Activated CD8-positive, alpha-beta T cell treated with anti-CD3 and anti-CD28 coated beads for 36 hours (primary cell): ENCODE data around the gene C10orf90. TPM values are rescaled to one million over a fixed set of nuclear protein-coding genes. Genes with fewer than 3 reads are reported as not detected.

Experiments
- ATAC-seq: fragments of 200-7000 bp; cut with Tn5 transposase; one replicate; pipeline ENCODE4 v1.10.0; 2021; ENCODE audit warnings: mild to moderate bottlenecking, moderate library complexity
- CTCF ChIA-PET: fragments of 350-600 bp; sonication (Branson Sonifier 250); formaldehyde crosslinking; loops from one replicate; lab custom pipeline; 2021; ENCODE audit warnings: antibody characterized with exemption; lab: Charles Lee
- POLR2A ChIA-PET: fragments of 350-600 bp; sonication (Branson Sonifier 250); formaldehyde crosslinking; loops from one replicate; lab custom pipeline; 2021; ENCODE audit warnings: antibody characterized with exemption; lab: Charles Lee
- DNase-seq: peaks from one replicate; pipeline ENCODE4 v3.0.0-alpha.2; 2020
- H3K27ac Mint-ChIP-seq: one replicate; pipeline ENCODE4 v1.8.0; 2021; ENCODE audit warnings: mild to moderate bottlenecking, mixed read lengths
- H3K27me3 Mint-ChIP-seq: one replicate; pipeline ENCODE4 v1.8.0; 2021; ENCODE audit warnings: mixed read lengths
- H3K36me3 Mint-ChIP-seq: one replicate; pipeline ENCODE4 v1.8.0; 2021; ENCODE audit warnings: low read depth, mixed read lengths
- H3K4me1 Mint-ChIP-seq: one replicate; pipeline ENCODE4 v1.8.0; 2021; ENCODE audit warnings: low read depth, mixed read lengths
- H3K4me3 Mint-ChIP-seq: one replicate; pipeline ENCODE4 v1.8.0; 2021; ENCODE audit warnings: mild to moderate bottlenecking, moderate library complexity, mixed read lengths
- H3K9me3 Mint-ChIP-seq: one replicate; pipeline ENCODE4 v1.8.0; 2021; ENCODE audit warnings: mixed read lengths
- CTCF ChIP-seq: fragments of 200-600 bp; IDR thresholded peaks from one replicate; pipeline ENCODE4 v1.8.0; 2022; ENCODE audit warnings: antibody characterized with exemption, mild to moderate bottlenecking
- intact Hi-C: fragments of 100-400 bp; cut with micrococcal nuclease; formaldehyde crosslinking; loops from one replicate; pipeline ENCODE4 v1.10.0; 2022
- total RNA-seq, 2 experiments: library from RNA; stranded (reverse); gene quantifications; one replicate each; pipeline ENCODE4 v1.2.3, GENCODE V29; 2021

The C10orf90 gene
- total RNA-seq, 2 experiments from 2014 or later, result not detected

DNA sequence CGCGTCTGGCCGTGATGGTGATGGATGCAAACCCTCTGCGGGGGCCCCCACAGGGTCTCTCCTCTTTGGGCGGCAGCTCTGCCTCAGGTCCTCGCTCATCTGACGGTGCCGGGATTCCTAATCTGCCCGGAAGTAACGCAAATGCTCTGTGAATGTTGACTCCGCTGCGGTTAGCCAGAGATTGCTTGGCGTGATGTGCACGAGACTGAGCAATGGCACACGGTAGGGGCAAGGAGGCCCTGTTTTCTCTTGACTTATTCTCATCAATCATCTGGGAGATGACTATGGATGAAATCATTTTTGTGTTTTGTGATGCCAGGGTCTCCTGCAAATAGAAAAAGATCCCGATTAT is 165.8 kb downstream of the C10orf90 start:
- H3K4me3 Mint-ChIP-seq, result no peak overlapping the region
- no peak for TF ChIP-seq CTCF
- no peaks in the 10 kb centered on the region for H3K4me1 Mint-ChIP-seq
- ATAC-seq (no peak), DNase-seq (no peak)
- intact Hi-C loops, result loop anchor here (5.0 kb wide), 1 partner anchor 522 kb away; no protein-coding TSS in a partner anchor
- no peaks in the 10 kb centered on the region for H3K36me3 Mint-ChIP-seq
- POLR2A ChIA-PET, result no interaction called here
- no peak overlapping the region for H3K27ac Mint-ChIP-seq
- no peaks in the 10 kb centered on the region for H3K27me3 Mint-ChIP-seq
- CTCF ChIA-PET, result no interaction called here
- H3K9me3 Mint-ChIP-seq, result no peaks in the 10 kb centered on the region

DNA sequence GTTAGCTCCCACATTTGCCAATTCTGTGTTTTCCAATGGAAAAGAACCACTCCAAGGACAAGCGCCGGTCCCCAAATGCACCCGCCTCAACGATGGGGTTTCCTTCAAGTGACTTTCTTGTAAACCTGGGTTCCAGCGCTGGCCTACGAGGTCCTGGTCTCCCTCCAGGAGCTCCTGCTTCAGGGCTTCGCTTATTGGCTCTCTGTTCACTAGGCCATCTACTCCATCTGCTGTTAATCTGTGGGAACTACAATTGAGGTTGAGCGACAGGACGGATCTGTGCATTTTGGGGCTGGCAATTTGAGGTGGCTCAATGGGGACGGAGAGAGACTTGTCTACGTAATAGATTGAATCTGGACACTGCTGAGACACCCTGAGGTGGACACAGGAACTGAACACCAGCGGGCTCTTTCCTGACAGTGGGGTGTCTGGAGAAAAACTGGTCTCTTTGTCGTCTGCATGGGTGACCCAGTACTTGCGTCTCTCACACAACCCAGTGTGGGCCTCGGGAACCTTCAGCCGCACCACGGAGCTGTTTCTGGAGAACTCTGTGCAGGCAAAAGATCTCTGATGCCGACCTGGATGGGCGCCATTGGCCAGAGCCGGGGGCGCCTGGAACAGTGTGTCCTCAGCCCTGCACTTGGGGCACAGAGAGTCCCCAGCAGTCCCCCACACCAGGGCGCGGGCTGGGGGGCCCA is 166.3 kb downstream of the C10orf90 start:
- ATAC-seq, result no peak

DNA sequence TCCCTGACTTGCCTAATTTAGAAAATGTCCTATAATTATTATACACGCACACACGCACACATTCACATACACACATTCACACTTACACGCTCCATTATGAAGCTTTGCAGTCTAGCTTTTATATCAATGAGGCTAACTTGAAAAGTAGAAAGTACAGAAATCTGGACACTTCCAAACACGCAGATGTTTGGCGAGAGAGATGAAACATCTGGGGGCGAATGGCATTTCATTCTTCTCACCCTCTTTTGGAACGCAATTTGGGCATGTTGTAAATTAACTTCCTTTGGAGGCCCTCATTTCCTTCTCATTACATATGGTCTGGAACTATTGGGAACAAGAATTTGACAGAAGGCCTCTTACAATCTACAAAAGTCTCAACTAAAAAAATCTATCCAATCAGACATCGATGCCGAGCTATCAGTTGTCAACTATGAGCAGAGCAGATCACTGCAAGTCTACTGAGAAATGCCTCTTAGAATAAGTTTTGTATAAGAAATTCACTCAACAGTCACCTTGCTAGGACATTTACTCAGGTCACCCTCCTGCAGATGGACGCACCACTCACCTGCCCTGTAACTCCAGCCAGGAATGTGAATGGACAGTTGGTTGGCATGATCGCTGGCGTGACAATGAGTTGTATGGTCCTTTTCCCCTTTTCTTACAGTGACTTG is 167.0 kb downstream of the C10orf90 start:
- CTCF ChIA-PET, result interaction anchor here (1.2 to 1.8 kb wide), 3 partner anchors 520 to 635 kb away, joined by 3 to 7 read pairs (median 4); no protein-coding TSS in a partner anchor
- no peak overlapping the region for H3K27ac Mint-ChIP-seq
- intact Hi-C loops, result loop anchor here (5.0 kb wide), 1 partner anchor 521 kb away; no protein-coding TSS in a partner anchor

More for the DNA sequence above, 166.3 kb downstream of the C10orf90 start:
- TF ChIP-seq CTCF, result no peak
- no peaks in the 10 kb centered on the region for H3K4me1 Mint-ChIP-seq
- POLR2A ChIA-PET, result no interaction called here
- H3K36me3 Mint-ChIP-seq, result no peaks in the 10 kb centered on the region
- no peaks in the 10 kb centered on the region for H3K9me3 Mint-ChIP-seq
- no peak for DNase-seq
- H3K27me3 Mint-ChIP-seq, result no peaks in the 10 kb centered on the region
- CTCF ChIA-PET, result interaction anchor here (1.2 to 1.8 kb wide), 3 partner anchors 521 to 635 kb away, joined by 3 to 7 read pairs (median 4); no protein-coding TSS in a partner anchor
- H3K4me3 Mint-ChIP-seq, result no peak overlapping the region
- intact Hi-C loops, result loop anchor here (5.0 kb wide), 1 partner anchor 522 kb away; no protein-coding TSS in a partner anchor
- H3K27ac Mint-ChIP-seq, result no peak overlapping the region

GRCh38 chr10:126502441-126502840 is 168.1 kb downstream of the C10orf90 start:
- ATAC-seq (no peak), DNase-seq (no peak)
- no peaks in the 10 kb centered on the region for H3K9me3 Mint-ChIP-seq
- no peaks in the 10 kb centered on the region for H3K4me1 Mint-ChIP-seq
- H3K36me3 Mint-ChIP-seq, result no peaks in the 10 kb centered on the region
- intact Hi-C loops, result loop anchor here (5.0 kb wide), 1 partner anchor 520 kb away; no protein-coding TSS in a partner anchor
- CTCF ChIA-PET, result interaction anchor here (1.8 kb wide), 1 partner anchor 634 kb away, joined by 4 read pairs; no protein-coding TSS in a partner anchor
- H3K27ac Mint-ChIP-seq, result no peak overlapping the region
- H3K27me3 Mint-ChIP-seq, result no peaks in the 10 kb centered on the region
- POLR2A ChIA-PET, result no interaction called here
- no peak for TF ChIP-seq CTCF
- no peak overlapping the region for H3K4me3 Mint-ChIP-seq

More for the DNA sequence above, 167.0 kb downstream of the C10orf90 start:
- POLR2A ChIA-PET, result no interaction called here
- Mint-ChIP-seq H3K27me3 (no peaks in the 10 kb centered on the region), H3K4me3 (no peak overlapping the region), H3K36me3 (no peaks in the 10 kb centered on the region), H3K4me1 (no peaks in the 10 kb centered on the region), H3K9me3 (no peaks in the 10 kb centered on the region)
- no peak for TF ChIP-seq CTCF
- ATAC-seq (no peak), DNase-seq (no peak)

DNA sequence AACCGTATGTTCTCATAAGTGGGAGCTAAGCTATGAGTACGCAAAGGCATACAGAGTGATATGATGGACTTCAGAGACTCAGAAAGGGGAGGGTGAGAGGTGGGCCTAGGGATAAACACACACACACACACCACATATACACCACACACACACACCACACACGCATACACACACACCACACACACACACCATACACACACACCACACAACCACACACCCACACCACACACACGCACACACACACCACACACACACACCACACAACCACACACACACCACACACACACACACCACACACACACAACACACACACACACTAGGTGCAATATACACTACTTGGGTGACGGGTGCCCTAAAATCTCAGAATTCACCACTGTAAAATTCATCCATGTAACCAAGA is 168.7 kb downstream of the C10orf90 start:
- no peaks in the 10 kb centered on the region for H3K9me3 Mint-ChIP-seq
- H3K27ac Mint-ChIP-seq, result no peak overlapping the region
- ChIA-PET POLR2A (no interaction called here), CTCF (no interaction called here)
- no peaks in the 10 kb centered on the region for H3K27me3 Mint-ChIP-seq
- no peak overlapping the region for H3K4me3 Mint-ChIP-seq
- no peaks in the 10 kb centered on the region for H3K4me1 Mint-ChIP-seq
- intact Hi-C loops, result loop anchor here (5.0 kb wide), 1 partner anchor 520 kb away; no protein-coding TSS in a partner anchor
- DNase-seq, result no peak
- H3K36me3 Mint-ChIP-seq, result no peaks in the 10 kb centered on the region
- TF ChIP-seq CTCF, result no peak
- ATAC-seq, result no peak
